GF-D8 (cell line): ENCODE data around the gene TPTE2.
A peak's percentile ranks its signal among the peaks of the same experiment; 100 is the strongest.
"Not testable (repeated sequence)": the region's sequence is repeated elsewhere in the genome, so short reads cannot be mapped to it uniquely, and the experiment has no call there.

Experiments used
- DNase-seq: peaks from one replicate; lab custom pipeline; 2025; lab: John Stamatoyannopoulos, UW

Gene TPTE2

DNA sequence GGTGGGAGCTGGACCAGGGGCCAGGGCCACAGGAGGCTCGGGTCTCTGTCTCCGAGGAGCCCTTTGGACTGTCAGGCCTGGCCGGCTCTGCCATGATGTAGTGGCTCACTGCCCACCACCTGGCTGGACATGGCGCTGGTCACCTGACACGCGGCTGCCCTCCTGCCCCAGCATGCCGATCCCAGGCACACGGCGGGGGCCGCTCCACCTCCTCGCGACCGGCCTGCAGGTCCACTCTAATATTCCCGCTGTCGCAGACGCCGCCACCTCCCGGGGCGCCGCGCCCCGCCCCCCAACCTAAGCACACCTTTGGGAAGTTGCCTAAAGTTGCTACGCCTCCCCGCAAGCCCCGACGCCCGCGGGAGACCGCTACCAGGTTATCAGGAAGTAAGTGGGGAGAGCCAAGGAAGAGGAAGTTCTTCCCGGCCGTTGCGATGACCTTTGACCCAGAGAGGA, at the start of gene TPTE2:
Gene TPTE2 (minus strand): TSS at position 406 of the 456 bp plus-strand sequence. CDS start 58,298 bp downstream, outside the sequence.
- DNase-seq, result not testable (repeated sequence)

DNA sequence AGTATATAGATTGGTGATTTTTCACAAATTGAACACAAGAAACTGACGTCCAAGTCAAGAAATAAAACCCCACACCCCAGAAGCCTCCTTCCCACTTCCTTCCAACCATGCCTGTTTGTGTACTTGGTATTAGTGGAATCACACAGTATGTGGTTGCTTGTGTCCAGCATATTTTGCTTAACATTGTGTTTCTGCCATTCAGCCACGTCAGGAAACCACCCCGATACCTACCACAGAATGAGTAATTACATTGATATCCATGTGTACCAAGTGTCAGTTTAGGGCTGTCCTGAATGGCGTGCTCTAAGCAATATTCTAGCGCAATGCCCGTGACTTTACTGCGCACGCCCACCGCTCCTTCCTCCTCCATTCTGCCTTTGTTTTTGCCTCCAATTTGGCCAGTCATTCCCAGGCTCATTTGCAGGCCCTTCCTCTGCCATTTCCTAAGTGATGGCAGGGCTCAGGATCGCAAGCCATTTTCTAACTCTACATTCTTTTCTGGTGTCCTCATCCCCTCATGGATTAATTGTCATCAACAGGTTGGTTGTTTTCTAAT, 46.3 kb upstream of the TPTE2 start:
- no peak for DNase-seq

DNA sequence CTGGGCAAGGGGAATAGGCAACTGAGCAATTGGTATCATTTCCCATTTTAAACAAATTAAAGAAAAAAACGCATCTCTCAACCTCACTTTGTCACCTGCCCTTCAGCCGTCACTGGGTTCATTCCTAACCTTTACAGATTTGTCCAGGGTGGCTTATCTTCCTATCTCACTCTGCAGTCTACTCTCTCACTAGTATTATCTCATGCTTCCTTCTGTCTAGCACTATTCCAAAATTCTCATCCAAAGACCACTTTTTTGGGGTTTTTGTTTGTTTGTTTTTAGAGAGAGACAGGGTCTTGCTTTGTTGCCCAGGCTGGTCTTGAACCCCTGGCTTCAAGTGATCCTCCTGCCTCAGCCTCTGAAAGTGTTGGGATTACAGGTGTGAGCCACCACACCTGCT, 45.4 kb upstream of the TPTE2 start:
- DNase-seq, result no peak

DNA sequence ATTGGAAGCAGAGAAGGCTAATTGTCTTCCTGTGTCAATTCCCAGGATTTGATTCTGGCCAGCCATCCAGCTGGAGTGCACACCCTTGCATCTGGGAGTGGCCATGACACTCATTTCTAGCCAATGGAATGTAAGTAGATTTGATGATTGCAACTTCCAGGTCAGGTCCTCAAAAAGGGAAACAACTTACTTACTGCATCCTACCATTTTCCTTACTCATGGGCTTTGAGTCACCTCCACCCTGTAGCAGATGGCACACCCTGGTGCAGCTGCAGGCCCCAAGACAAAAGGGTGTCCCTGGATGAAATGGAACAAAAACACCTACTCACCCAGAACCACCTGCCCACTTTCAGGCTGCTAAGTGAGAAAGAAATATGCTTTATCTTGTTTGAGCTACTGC, 44.8 kb upstream of the TPTE2 start:
- no peak for DNase-seq

DNA sequence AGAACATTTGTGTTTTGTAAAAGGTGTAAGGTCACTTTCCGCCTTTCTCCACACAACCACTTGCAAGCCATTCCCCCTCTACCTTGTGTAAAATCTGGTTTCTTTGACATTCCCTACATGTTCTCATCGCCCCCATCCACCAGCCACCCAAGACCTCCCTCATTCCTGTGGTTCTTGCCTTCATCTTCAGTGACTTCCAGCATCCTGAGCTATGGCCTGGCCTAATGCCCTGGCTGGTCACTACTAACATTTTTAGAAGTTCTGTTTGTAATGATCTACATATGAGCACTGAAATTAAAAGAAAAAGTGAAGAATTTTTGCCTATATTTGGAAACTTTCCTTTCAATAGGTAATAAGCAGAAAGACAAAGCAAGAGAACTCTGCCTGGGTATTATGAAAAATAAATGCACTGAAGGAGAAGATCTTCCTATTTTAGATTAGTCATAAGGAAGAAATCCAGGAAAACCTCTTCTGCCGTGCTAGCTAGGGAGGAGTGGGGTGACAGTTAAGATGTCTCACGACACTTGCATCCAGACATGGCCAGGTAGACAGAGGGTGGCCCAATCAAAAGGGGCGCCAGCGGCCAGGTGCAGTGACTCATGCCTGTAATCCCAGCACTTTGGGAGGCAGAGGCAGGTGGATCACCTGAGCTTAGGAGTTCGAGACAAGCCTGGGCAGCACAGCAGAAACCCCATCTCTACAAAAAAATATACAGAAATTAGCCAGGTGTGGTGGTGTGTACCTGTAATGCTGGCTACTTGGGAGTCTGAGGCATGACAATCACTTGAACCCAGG, 44.0 kb upstream of the TPTE2 start:
- DNase-seq, result no peak

DNA sequence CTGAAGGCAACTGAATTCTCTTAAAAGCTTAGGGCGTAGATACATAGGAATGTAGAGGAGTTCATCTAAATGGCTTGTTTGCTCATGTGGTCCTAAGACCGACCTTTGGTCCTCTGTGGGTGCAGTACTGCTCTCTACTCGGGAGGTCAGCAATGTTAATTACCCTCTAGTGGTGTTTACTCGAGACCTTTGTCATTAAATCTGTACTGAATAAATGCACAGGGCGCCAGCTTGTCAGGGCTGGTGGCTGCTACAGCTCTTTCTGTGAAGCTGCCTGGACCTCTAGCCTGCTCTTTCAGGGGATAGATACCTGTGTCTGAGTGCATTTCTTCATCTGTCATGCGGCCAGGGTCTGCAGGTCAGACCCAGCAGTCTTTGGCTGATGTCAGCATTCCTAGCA, 43.0 kb upstream of the TPTE2 start:
- DNase-seq, result no peak

DNA sequence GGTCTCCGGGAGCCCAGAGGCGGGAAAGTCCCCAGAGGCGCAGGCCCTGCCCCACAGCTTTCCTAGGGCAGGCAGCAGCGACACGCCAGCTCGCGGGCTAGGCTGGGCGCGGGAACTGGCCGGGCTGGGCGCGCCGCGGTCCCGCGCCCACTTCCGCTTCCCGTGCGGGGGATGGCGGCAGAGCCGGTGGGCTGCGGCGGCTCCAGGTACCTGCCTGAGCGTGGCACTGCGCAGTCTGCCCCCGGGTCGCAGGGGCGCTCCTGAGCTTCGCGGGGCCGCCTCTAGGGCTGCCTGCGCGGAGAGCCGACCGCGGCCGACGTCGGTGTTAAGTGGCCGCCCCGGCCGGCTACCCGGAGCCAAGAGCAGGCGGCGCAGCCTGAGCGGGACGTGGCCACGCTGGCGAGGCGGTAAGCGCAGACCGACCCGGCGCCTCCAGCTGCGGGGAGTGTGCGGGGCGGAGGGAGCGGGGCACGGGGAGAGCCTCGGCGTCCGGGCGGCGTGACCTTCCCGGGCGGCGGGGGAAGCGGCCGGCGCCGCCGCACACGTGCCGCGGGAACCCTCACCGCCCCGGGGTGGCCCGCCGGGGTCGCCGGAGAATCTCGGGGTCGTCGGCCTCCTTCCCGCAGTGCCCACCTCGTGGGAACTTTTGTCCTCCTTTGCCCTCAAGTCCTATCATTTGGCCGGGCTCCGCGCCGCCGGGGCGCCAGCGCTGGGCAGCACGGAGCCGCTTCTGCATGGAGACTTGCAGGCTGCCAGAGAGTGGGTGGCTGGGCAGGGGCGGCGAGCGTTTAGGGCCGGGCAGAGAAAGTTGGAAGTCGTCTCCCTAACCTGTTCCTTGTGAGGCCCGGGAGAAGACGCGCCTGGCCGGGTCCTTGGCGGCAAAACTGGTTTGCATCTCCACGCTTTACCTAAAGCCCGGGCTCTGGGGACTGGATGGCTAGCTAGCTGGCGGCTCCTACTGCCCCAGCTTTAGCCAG, 40.7 kb upstream of the TPTE2 start:
- peak; percentile 28 for DNase-seq

DNA sequence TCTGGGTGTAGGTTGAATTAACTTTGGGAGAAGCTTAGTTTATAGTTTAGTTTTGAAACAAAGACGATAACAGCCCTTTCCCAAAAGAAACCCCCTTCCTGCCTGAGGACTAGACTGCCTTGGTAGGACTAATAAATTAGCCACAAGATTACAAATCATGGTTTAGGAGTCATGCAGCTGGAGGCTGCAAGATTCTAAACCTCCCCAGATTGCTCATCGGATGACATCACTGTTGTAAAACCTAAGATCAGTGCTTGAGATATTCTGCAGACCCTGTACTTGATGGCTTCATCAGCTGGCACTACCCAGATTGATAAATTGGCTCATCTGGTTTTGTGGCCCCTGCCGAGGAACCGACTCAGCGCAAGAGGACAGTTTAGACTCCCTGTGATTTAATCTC, 36.2 kb upstream of the TPTE2 start:
- DNase-seq, result no peak

DNA sequence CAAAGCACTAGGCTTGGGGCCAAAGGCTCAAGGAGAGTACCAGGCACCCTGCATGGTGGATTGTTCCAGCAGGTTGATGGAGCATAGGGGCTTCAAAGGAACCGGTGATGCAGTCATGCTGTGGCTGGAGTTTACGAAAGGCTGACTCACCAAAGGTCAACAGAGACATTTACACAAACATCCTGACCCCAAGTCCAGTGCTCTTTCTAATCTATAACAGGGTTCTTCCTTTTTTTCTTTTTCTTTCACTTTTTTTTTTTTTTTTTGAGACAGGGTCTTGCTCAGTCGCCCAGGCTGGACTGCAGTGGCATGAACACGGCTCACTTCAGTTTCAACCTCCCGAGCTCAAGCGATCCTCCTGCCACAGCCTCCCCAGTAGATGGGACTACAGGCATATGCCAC, 35.6 kb upstream of the TPTE2 start:
- no peak for DNase-seq

DNA sequence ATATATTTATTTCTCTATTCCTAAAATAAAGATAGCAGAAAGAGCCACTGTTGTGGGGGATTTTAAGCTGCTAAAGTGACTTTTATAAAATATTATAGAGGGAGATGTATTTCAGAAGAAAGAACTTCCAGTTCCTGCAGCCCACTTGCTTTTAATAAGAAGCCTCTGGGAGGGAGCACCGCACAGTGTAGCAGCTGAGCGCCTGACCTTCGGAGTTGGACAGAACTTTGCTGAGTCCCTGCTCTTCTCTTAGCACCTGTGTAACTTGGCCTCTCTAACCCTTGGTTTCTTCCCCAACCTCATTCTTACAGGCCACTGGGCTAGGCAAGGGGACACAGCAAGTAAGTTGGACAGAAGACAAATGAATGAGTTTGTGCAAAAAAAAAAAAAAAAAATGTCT, 34.8 kb upstream of the TPTE2 start:
- DNase-seq, result no peak

DNA sequence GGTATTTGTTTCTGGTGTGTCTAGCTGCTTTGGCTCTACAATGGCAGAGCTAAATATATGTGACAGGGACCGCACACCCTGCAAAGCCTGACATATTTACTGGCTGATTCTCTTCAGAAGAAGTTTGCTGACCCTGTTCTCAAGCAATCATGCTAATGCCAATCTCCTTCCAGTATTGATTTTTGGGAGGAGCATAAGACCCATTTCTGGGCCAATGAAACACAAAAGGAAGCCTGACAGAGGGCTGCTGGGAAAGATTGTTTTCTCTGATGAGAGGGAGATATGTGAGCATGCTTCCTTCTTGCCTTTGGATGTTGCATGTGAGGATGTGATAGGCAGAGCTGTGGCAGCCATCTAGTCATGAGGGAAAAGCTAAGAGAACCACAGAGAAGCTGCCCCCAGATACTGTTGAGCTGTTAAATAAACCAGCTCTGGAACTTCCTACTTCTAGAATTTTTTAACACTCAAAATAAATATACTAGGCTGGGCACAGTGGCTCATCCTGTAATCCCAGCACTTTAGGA, 31.4 kb upstream of the TPTE2 start:
- no peak for DNase-seq

DNA sequence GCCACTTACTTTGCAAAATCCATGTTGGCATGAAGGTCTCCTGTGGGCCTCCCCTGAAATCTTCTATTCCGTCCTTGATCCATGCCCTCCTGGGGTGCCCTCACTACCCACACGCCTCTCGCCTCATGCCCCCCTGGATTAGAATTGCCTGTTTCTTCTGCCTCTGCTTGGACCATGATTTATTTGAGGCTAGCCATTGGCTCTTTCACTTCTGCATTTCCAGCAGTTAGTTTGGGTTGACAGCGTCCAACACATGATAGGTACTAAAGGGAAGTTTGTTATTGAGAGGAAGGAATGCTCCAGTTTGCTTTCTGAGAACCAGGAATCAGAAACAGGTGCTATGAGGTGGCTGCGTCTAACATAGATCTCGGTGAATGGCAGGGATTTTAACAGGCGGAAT, 30.5 kb upstream of the TPTE2 start:
- no peak for DNase-seq

DNA sequence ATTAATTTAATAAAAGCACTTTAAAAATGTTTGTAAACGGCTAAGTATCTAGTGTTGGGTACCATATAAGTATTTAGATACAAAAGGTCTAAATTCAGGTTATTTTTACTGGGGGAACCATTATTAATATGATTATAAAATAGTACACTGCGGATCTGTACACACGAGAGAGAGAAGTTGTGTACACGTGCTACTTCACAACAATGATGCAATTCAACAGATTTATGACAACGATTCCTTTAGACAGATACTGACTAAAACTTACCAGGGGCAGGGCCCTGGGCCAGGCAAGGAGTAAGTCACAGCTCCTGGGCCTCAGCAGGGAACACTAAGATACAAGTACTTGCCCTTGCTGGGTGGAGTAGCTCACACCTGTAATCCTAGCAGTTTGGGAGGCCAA, 29.1 kb upstream of the TPTE2 start:
- DNase-seq, result no peak

DNA sequence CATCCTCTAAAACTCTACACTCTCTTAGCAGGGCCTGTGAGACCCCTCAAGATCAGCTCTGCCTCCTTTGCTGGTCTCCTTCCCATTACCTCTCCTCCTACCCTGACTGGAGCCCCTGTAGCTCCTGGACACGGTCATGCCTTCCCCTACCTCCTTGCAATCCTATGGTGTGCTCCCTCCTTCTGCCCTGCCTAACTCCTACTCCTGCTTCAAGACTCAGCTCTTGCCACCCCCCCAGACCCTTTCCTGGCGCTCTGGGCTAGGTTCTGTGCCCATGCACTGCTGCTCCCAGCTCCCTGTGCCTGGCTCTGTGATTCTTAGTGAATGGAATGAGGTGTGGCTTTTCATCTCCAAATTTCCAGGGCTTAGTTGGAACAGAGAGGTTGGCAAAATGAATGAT, 28.0 kb upstream of the TPTE2 start:
- no peak for DNase-seq

DNA sequence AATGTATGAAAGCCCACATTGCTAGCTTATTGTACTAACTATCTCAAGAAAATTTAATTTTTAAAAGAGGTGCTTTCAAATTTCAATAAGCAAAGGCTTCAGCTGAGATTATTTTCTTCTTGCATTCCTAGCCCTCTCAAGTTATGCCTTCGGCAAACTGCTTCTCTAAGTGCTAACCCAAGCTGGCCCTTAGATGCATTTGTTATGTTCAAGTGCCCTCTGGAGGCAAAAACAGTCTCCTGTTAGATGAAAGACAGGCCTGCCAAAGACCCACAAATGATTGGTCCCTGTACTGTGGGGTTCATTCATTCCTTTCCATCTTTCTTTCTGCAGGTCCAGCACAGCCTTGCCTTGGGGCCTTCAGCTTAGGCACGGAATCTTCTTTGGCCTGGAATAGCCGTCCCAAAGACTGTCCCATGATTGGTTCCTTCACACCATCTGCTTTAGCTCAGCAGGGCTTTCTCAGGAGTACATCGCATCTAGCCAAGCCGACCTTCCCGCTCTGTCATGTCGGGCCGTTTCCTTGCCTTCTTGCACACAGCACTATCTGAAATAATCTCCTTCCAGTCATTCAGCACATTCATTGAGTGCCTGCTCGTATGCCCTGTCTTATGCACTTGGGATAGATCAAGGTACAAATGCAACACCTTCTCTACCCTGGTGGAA, 26.4 kb upstream of the TPTE2 start:
- DNase-seq, result peak; percentile 73

DNA sequence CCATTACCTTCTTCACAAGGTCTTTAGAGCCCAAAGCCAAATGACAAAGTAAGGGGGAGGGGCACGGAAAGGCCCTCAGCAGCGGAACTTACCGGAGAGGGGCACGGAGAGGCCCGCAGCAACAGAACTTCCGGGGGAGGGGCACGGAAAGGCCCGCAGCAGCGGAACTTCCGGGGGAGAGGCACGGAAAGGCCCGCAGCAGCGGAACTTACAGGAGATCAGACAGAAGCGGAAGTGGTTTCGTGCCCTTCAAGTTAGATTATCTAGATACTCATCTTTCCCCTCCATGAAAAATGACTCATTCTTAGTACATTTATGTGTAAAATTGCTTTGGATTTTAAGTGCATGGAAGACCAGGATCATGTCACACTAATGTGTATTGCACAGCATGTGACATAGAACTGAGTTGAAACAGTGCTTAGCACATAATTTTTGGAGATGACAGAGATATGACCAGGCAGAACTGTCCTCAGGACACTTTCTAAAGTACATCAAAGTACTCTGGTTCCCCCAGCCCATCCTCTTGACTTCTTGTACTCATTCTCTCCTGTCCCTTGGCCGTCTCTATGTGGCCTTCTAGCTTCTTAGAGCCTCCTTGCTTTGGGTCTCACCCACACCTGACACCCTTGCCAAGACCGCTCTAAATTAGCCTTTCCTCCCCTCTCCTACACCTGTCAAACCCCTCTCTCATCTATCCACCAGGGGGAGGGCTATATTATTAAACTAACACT, 25.7 kb upstream of the TPTE2 start:
- DNase-seq, result peak; percentile 94

DNA sequence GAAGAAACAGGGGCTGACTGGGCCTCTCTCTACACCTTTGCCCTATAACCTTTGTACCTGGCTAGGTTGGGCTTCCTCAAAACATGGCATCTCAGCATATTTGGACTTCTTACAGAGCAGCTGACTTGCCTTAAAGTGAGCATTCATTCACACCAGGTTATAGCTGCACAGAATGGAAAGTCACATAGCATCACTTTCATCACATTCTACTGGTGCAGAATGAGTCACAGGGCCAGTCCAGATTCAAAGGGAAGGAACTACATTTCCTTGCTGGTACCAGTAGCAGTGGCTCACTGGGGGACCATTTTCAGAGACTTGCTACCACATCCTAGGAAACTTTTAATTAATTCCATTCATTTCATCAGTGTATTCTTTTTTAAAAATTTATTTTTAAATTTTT, 20.3 kb upstream of the TPTE2 start:
- DNase-seq, result no peak

DNA sequence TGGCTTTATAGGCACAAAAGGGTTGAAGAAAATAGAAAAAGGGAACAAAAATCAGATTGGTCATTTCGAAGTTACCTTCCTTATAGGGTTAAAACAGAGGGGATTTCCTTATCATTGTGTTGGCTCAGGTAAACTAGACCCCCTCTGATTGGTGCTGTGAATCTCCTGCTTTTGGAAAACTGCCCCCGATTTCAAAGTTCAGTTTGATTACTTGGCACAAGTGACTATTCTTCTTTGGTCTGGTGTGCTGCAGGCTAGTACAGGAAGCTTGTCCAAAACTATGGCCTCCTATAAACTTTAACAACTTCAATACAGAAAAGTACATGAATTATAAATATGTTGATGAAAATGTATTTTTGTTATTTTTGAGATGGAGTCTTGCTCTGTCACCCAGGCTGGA, 13.9 kb upstream of the TPTE2 start:
- DNase-seq, result no peak

DNA sequence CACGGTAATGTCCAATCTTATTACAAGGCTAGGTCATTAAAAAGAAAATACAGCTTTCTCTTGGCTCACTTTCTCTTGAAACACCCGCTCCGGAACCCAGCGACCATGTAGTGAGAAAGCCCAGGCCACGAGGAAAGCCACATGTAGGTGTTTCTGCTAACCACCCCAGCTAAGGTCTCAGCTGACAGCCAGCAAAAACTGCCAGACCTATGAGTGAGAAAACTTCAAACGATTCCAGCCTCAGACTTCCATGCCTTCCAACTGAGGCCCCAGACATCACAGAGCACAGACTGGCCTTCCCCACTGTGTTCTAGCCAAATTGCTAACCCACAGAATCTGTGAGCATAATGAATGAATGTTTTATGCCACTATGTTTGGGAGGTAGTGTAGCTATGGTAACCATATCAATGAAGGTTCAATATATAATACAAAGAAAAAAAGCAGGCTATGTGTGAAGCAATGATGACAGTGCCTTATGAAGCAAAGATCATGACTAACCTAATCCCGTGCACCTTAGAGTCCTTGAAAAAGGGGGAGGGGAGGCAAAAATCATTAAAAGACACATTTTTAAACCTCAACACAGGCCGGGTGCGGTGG, 11.9 kb upstream of the TPTE2 start:
- DNase-seq, result no peak

DNA sequence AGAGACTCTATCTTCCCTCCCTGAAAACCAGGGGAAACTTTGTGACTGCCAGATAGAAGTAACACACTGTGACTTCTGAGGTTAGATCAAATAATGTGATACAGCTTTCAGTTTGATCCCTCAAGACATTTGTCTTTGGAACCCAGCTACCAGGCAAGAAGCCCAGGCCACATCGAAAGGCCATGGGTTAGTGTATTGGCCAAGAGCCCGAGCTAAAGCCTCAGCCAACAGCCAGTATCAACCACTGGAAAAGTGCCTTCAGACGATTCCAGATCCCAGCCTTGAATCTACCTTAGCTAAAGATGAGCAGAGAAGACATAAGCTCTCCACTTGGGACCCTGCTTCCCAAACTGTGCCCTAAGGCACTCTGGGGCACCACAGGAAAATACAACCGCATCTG, 10.9 kb upstream of the TPTE2 start:
- no peak for DNase-seq
